H1 (cell line): ENCODE data around the gene TBX5. TPM values are rescaled to one million over a fixed set of nuclear protein-coding genes. Genes with fewer than 3 reads are reported as not detected.

Source experiments
- CTCF ChIA-PET: fragments of 300-600 bp; sonication (Branson Sonifier 250); formaldehyde crosslinking; loops from one replicate; lab custom pipeline; 2021; ENCODE audit not compliant: partially characterized antibody; lab: Charles Lee
- POLR2A ChIA-PET: fragments of 300-600 bp; sonication (Branson Sonifier 250); formaldehyde crosslinking; loops from one replicate; lab custom pipeline; 2021; ENCODE audit warnings: inconsistent platforms; ENCODE audit not compliant: partially characterized antibody; lab: Charles Lee
- DNase-seq, 2 experiments: peaks; one replicate each; pipeline versions ENCODE4 v3.0.0 to v3.0.0-alpha.2; 2010 to 2022; ENCODE audit warnings: low spot score in 2 of 2, low read depth in 1 of 2, mixed read lengths in 1 of 2
- FAIRE-seq: peaks from 2 replicates; lab custom pipeline; 2011; peaks lifted over from hg19 to GRCh38; lab: Jason Lieb, UNC
- H2AFZ ChIP-seq: 2 replicates; pipeline ENCODE4 v1.8.1; 2012; ENCODE audit warnings: low read length, inconsistent platforms
- H2AK5ac ChIP-seq: 2 replicates; pipeline ENCODE4 v1.6.1; 2013; ENCODE audit warnings: low read depth, low read length
- H2BK120ac ChIP-seq: replicated peaks from 2 replicates; pipeline ENCODE3; 2013; ENCODE audit warnings: low read depth, low read length, inconsistent platforms
- H2BK12ac ChIP-seq: 2 replicates; pipeline ENCODE4 v1.6.1; 2013; ENCODE audit warnings: low read depth, low read length
- H2BK15ac ChIP-seq: 2 replicates; pipeline ENCODE4 v1.6.1; 2013; ENCODE audit warnings: low read length
- H2BK20ac ChIP-seq: 2 replicates; pipeline ENCODE4 v1.6.1; 2013; ENCODE audit warnings: low read length
- H2BK5ac ChIP-seq: 2 replicates; pipeline ENCODE4 v1.6.1; 2013; ENCODE audit warnings: low read depth, low read length
- H3K14ac ChIP-seq: 2 replicates; pipeline ENCODE4 v1.6.1; 2013; ENCODE audit warnings: inconsistent platforms; ENCODE audit not compliant: insufficient read length
- H3K18ac ChIP-seq: 2 replicates; pipeline ENCODE4 v1.6.1; 2013; ENCODE audit warnings: low read length; ENCODE audit errors: extremely low read depth
- H3K23ac ChIP-seq: 2 replicates; pipeline ENCODE4 v1.6.1; 2013; ENCODE audit warnings: inconsistent platforms; ENCODE audit not compliant: insufficient read length
- H3K23me2 ChIP-seq: 2 replicates; pipeline ENCODE4 v1.6.1; 2013; ENCODE audit warnings: low read depth, low read length
- H3K27ac ChIP-seq: 2 replicates; pipeline ENCODE4 v1.6.1; 2011; ENCODE audit warnings: low read depth, low read length, inconsistent platforms
- H3K27me3 ChIP-seq, 4 experiments: replicated peaks in 1 of 4; 1 replicate in 1 of 4; 2 replicates in 3 of 4; pipeline versions ENCODE4 v1.6.1 to v1.8.1; 2011 to 2013; ENCODE audit warnings: low read length in 3 of 4, mild to moderate bottlenecking in 3 of 4, inconsistent platforms in 2 of 4, mixed read lengths in 2 of 4, moderate library complexity in 1 of 4; ENCODE audit not compliant: control insufficient read depth in 3 of 4, insufficient read depth in 3 of 4; ENCODE audit errors: extremely low read depth in 1 of 4
- H3K36me3 ChIP-seq, 4 experiments: 2 replicates each; pipeline versions ENCODE4 v1.6.1 to v1.8.1; 2011 to 2013; ENCODE audit warnings: mild to moderate bottlenecking in 4 of 4, low read length in 3 of 4, moderate library complexity in 2 of 4, control low read depth in 1 of 4, inconsistent platforms in 1 of 4; ENCODE audit not compliant: insufficient read depth in 4 of 4, control insufficient read depth in 2 of 4
- H3K4ac ChIP-seq: replicated peaks from 2 replicates; pipeline ENCODE3; 2013; ENCODE audit warnings: low read length, low read depth, mixed read lengths, inconsistent platforms; ENCODE audit not compliant: insufficient read length
- H3K4me1 ChIP-seq, 4 experiments: replicated peaks in 1 of 4; 1 replicate in 1 of 4; 2 replicates in 3 of 4; pipeline versions ENCODE4 v1.6.1 to v1.8.1; 2011 to 2013; ENCODE audit warnings: low read length in 3 of 4, inconsistent platforms in 2 of 4, mixed read lengths in 1 of 4; ENCODE audit not compliant: insufficient read depth in 4 of 4, control insufficient read depth in 3 of 4
- H3K4me2 ChIP-seq, 2 experiments: 2 replicates each; pipeline versions ENCODE4 v1.6.1 to v1.8.1; 2011 to 2013; ENCODE audit warnings: low read depth in 2 of 2, low read length in 2 of 2, control low read depth in 1 of 2, inconsistent platforms in 1 of 2, mild to moderate bottlenecking in 1 of 2; ENCODE audit not compliant: insufficient read depth in 1 of 2
- H3K4me3 ChIP-seq, 4 experiments: fragments of 200-600, 300-600 bp in 1 of 4; sonication (generic), shearing (Covaris generic), sonication (Bioruptor Twin) in 1 of 4; 2 replicates each; pipeline versions ENCODE4 v1.5.1 to v1.8.1; 2011 to 2016; ENCODE audit warnings: low read length in 4 of 4, low read depth in 3 of 4, control low read depth in 2 of 4, inconsistent platforms in 2 of 4, mild to moderate bottlenecking in 2 of 4, mixed read lengths in 1 of 4, moderate library complexity in 1 of 4; ENCODE audit not compliant: insufficient read depth in 2 of 4; ENCODE audit errors: extremely low read depth in 1 of 4
- H3K56ac ChIP-seq: replicated peaks from 2 replicates; pipeline ENCODE3; 2013; ENCODE audit warnings: low read depth, mild to moderate bottlenecking, mixed read lengths, low read length, inconsistent platforms; ENCODE audit not compliant: insufficient read length
- H3K79me1 ChIP-seq: 2 replicates; pipeline ENCODE4 v1.6.1; 2013; ENCODE audit warnings: low read depth, low read length, control low read depth
- H3K79me2 ChIP-seq, 2 experiments: 2 replicates each; pipeline versions ENCODE4 v1.6.1 to v1.8.1; 2012 to 2013; ENCODE audit warnings: low read length in 2 of 2, mild to moderate bottlenecking in 2 of 2, inconsistent platforms in 1 of 2; ENCODE audit not compliant: insufficient read depth in 2 of 2, control insufficient read depth in 1 of 2
- H3K9ac ChIP-seq, 4 experiments: replicated peaks in 1 of 4; 1 replicate in 1 of 4; 2 replicates in 3 of 4; pipeline versions ENCODE4 v1.6.1 to v1.8.1; 2011 to 2013; ENCODE audit warnings: low read depth in 3 of 4, low read length in 3 of 4, control low read depth in 2 of 4, mild to moderate bottlenecking in 2 of 4, moderate library complexity in 2 of 4, inconsistent platforms in 1 of 4; ENCODE audit errors: extremely low read depth in 1 of 4
- H3K9me3 ChIP-seq, 2 experiments: 2 replicates each; pipeline versions ENCODE4 v1.6.1 to v1.8.1; 2012 to 2013; ENCODE audit warnings: mild to moderate bottlenecking in 2 of 2, moderate library complexity in 2 of 2, control low read depth in 1 of 2, inconsistent platforms in 1 of 2, low read depth in 1 of 2, low read length in 1 of 2, mixed read lengths in 1 of 2; ENCODE audit not compliant: insufficient read depth in 2 of 2
- H4K20me1 ChIP-seq, 2 experiments: replicated peaks in 1 of 2; 2 replicates each; pipeline versions ENCODE3 to v1.8.1; 2011 to 2013; ENCODE audit warnings: inconsistent platforms in 2 of 2, low read length in 2 of 2, mild to moderate bottlenecking in 1 of 2; ENCODE audit not compliant: insufficient read depth in 2 of 2, control insufficient read depth in 1 of 2
- H4K5ac ChIP-seq: 2 replicates; pipeline ENCODE4 v1.6.1; 2013; ENCODE audit warnings: low read length, low read depth, mixed read lengths, inconsistent platforms; ENCODE audit not compliant: insufficient read length
- H4K8ac ChIP-seq: 2 replicates; pipeline ENCODE4 v1.8.0; 2013; ENCODE audit warnings: mild to moderate bottlenecking, moderate library complexity, low read length, inconsistent platforms; ENCODE audit not compliant: insufficient read depth; ENCODE audit errors: extremely low read depth
- H4K91ac ChIP-seq: replicated peaks from 2 replicates; pipeline ENCODE3; 2013; ENCODE audit warnings: low read length, mixed read lengths, inconsistent platforms; ENCODE audit not compliant: insufficient read length
- ASH2L ChIP-seq: fragments of 200-600, 300-600 bp; sonication (generic); IDR thresholded peaks from one replicate; pipeline ENCODE4 v1.7.1; 2017; ENCODE audit warnings: low read length
- CHD1 ChIP-seq: IDR thresholded peaks from 2 replicates; pipeline ENCODE4 v1.6.1; 2012; ENCODE audit warnings: low read depth, low read length, improper control_type of control experiment
- CTBP2 ChIP-seq: IDR thresholded peaks from 2 replicates; pipeline ENCODE4 v1.7.0; 2011; ENCODE audit warnings: borderline replicate concordance, mild to moderate bottlenecking, moderate library complexity, mixed read lengths, low read length; ENCODE audit not compliant: insufficient read depth, insufficient read length
- JUN ChIP-seq: IDR thresholded peaks from 2 replicates; pipeline ENCODE4 v1.6.1; 2011; ENCODE audit warnings: low read depth, mild to moderate bottlenecking, improper control_type of control experiment, low read length
- KDM4A ChIP-seq: IDR thresholded peaks from one replicate; pipeline ENCODE4 v1.7.1; 2012; ENCODE audit warnings: low read depth, mild to moderate bottlenecking, moderate library complexity, low read length, inconsistent platforms; ENCODE audit not compliant: severe bottlenecking
- KDM5A ChIP-seq: fragments of 200-600 bp; IDR thresholded peaks from 2 replicates; pipeline ENCODE4 v1.7.1; 2012; ENCODE audit warnings: mild to moderate bottlenecking, low read length, inconsistent platforms, mixed read lengths
- RNF2 ChIP-seq: fragments of 200-900, 300-1000 bp; sonication (generic); IDR thresholded peaks from 2 replicates; pipeline ENCODE4 v1.7.1; 2016; ENCODE audit warnings: borderline replicate concordance, low read depth, mild to moderate bottlenecking, antibody characterized with exemption, low read length; ENCODE audit not compliant: poor library complexity, severe bottlenecking; ENCODE audit errors: missing control alignments
- SP4 ChIP-seq: IDR thresholded peaks from 2 replicates; pipeline ENCODE4 v1.6.1; 2012; ENCODE audit warnings: low read length, inconsistent platforms
- SRF ChIP-seq: IDR thresholded peaks from 2 replicates; pipeline ENCODE4 v1.6.1; 2011; ENCODE audit warnings: mild to moderate bottlenecking, low read depth, low read length, moderate library complexity
- SUZ12 ChIP-seq: fragments of 200-600 bp; sonication (generic); IDR thresholded peaks from 2 replicates; pipeline ENCODE4 v1.6.1; 2012; ENCODE audit warnings: mild to moderate bottlenecking, inconsistent platforms, low read length, moderate library complexity, mixed read lengths
- YY1 ChIP-seq: IDR thresholded peaks from 2 replicates; pipeline ENCODE4 v1.6.1; 2011; ENCODE audit warnings: low read depth, mild to moderate bottlenecking, low read length
- WGBS, 2 experiments: shearing (Covaris generic) in 1 of 2; methylation state at CpG; one replicate each; pipeline versions ENCODE4 v1.1.6 to v1.1.7; 2013 to 2015; ENCODE audit warnings: low lambda C conversion rate in 2 of 2, mixed read lengths in 2 of 2, inconsistent platforms in 1 of 2, low coverage in 1 of 2, missing lambda C conversion rate in 1 of 2; ENCODE audit not compliant: insufficient replicate concordance in 2 of 2, insufficient coverage in 1 of 2, insufficient read length in 1 of 2; ENCODE audit errors: extremely low coverage in 1 of 2, missing lambda C conversion rate in 1 of 2; 5-methylcytosine and 5-hydroxymethylcytosine counted together
- polyA plus RNA-seq, 7 experiments: library from polyadenylated mRNA; depleted of rRNA in 3 of 7; stranded (reverse) in 5 of 7; unstranded in 2 of 7; fragments of >200 nt in 5 of 7; fragments of 200-250 nt in 2 of 7; gene quantifications; 1 replicate in 5 of 7; 2 replicates in 1 of 7; 4 replicates in 1 of 7; pipeline versions ENCODE4 v1.2.1 to v1.2.3, GENCODE V29; 2011 to 2013; ENCODE audit warnings: missing spikeins in 2 of 7, mixed read lengths in 2 of 7
- total RNA-seq: library from RNA; stranded (reverse); fragmentation: NEBNext Ultra II Directional; extraction: Animal tissue kit (Norgen Biotek cat#: 25700); gene quantifications from 2 replicates; pipeline ENCODE4 v1.2.1, GENCODE V29; 2021
- TF ChIP-seq, protein P1 (sequence below): IDR thresholded peaks from 2 replicates; pipeline ENCODE4 v1.6.1; 2012; ENCODE audit warnings: inconsistent platforms

TBX5 gene
- total and polyA plus RNA-seq, 2 of the 8 experiments (the other 6 are each of a cell fraction or from before 2014, with no cell fraction given) = 0.05 TPM; not detected in 1

DNA sequence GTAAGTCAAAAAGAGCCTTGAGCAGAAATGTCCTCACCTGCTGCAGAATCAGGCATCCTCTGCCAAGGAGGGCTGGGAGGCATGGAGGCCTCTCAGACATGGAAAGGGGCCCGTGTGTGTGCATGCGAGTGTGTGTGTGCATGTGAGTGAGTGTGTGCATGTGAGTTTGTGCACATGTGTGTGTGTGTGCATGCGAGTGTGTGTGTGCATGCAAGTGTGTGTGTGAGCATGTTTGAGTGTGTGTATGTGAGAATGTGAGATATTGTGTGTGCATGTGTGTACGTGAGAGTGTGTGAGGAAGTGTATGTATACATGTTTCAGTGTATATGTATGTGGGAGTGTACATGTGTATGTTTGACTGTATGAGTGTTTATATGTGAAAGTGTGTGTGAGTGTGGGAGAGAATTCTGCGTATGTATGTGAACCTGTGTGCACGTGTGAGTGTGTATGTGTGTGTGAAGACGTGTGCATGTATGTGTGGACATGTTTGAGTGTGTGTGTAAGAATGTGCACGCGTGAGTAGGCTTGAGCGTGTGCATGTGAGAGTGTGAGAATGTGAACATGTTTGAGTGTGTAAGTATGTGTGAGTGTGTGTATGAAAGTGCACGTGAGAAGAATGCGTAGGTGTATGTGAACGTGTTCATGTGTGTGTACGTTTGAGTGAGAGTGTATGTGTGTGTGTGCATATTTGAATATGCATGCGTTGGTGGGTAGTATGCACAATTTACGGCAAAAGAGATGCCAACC, 90.8 kb downstream of the TBX5 start:
- peak overlapping the region; percentile 77 for H4K91ac ChIP-seq
- peak overlapping the region; percentile 46; the same call in 1 of the 2 replicates for H2BK5ac ChIP-seq
- H3K14ac ChIP-seq = no peak overlapping the region
- no peaks in the 10 kb centered on the region; a peak in 1 of 4 replicates for H3K79me2 ChIP-seq
- H3K27ac ChIP-seq = no peak overlapping the region
- H2AK5ac ChIP-seq = peak overlapping the region; percentile 98
- H2AFZ ChIP-seq = no peak overlapping the region
- peak overlapping the region; percentile 36 for H3K4ac ChIP-seq
- H3K4me1 ChIP-seq = no peaks in the 10 kb centered on the region
- WGBS, 2 experiments = 87 to 100% methylated on average over 5 to 16 of the region's 16 CpGs
- no peaks in the 10 kb centered on the region for H3K36me3 ChIP-seq
- POLR2A ChIA-PET = no interaction called here
- H3K4me2 ChIP-seq = no peak overlapping the region
- no peak overlapping the region for H2BK120ac ChIP-seq
- H4K20me1 ChIP-seq = no peaks in the 10 kb centered on the region
- CTCF ChIA-PET = interaction anchor here (1.0 to 3.6 kb wide), 7 partner anchors 8 to 83 kb away, joined by 4 to 15 read pairs (median 5); no protein-coding TSS in a partner anchor
- FAIRE-seq (no peak), DNase-seq (no peak)
- H3K23me2 ChIP-seq = peaks cover 2% of the 10 kb centered on the region
- H3K56ac ChIP-seq = no peak overlapping the region
- no peak overlapping the region for H3K23ac ChIP-seq
- no peaks in the 10 kb centered on the region for H3K79me1 ChIP-seq
- H3K18ac ChIP-seq = no peak overlapping the region
- H4K5ac ChIP-seq = no peak overlapping the region
- H3K9ac ChIP-seq = peak overlapping the region in 1 of 4 experiments; percentile 37; a peak in 1 of 7 replicates
- no peaks in the 10 kb centered on the region for H3K9me3 ChIP-seq
- peak overlapping the region; percentile 82 for H2BK20ac ChIP-seq
- no peak overlapping the region for H3K4me3 ChIP-seq
- H3K27me3 ChIP-seq = no peaks in the 10 kb centered on the region; a peak in 2 of 7 replicates
- H4K8ac ChIP-seq = no peak overlapping the region; the same call in 1 of the 2 replicates
- peak overlapping the region; percentile 75; the same call in 1 of the 2 replicates for H2BK12ac ChIP-seq
- peak overlapping the region; percentile 82; the same call in 1 of the 2 replicates for H2BK15ac ChIP-seq
- TF ChIP-seq, protein P1, sequence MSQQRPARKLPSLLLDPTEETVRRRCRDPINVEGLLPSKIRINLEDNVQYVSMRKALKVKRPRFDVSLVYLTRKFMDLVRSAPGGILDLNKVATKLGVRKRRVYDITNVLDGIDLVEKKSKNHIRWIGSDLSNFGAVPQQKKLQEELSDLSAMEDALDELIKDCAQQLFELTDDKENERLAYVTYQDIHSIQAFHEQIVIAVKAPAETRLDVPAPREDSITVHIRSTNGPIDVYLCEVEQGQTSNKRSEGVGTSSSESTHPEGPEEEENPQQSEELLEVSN = no peak
- no peak for TF ChIP-seq SRF
- no peak for TF ChIP-seq CTBP2
- no peak for TF ChIP-seq ASH2L
- no peak for TF ChIP-seq SP4
- no peak for TF ChIP-seq SUZ12
- no peak for TF ChIP-seq JUN
- no peak for TF ChIP-seq RNF2
- TF ChIP-seq YY1 = no peak
- no peak for TF ChIP-seq CHD1
- TF ChIP-seq KDM4A = no peak
- no peak for TF ChIP-seq KDM5A
